ENCODE measurements around the gene GPR35.

The GPR35 gene

DNA sequence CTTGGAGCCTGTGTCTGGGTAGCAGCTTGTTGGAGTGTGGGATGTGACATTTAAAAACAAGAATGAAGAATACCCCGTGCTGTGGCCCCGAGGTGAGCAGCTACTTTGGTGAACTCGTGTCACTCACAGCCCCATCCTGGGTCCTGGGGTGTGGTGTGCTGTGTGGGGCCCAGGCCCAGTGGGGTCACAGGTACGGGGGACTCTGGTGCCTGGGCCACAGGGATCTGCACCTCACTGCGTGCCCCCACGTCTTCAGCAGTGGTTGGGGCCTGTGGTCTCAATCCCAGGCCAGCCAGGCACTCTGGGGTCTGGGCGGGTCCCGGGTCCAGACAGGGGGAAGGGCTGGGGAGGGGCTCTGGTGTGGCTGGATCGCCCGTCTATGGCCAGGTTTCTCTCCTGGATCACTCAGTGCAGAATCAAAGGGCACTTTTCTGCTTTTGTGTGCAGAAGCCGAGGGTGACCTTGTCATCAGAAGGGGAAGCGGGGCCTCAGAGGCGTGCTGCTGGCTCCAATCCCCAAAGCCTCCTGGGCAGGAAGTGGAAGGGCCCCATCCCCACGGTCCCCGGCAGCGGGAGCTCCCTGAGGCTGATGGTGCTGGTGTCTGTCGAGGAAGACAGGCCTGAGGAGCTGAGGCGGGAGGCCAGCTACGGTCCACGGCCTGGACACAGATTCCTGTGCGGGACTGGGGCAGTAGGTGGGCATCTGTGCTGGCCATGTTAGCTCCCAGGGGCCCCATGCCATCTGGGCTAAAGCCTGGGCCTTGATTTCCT is 1.4 kb downstream of the GPR35 start:
- DNase-seq: peak; percentile 3

DNA sequence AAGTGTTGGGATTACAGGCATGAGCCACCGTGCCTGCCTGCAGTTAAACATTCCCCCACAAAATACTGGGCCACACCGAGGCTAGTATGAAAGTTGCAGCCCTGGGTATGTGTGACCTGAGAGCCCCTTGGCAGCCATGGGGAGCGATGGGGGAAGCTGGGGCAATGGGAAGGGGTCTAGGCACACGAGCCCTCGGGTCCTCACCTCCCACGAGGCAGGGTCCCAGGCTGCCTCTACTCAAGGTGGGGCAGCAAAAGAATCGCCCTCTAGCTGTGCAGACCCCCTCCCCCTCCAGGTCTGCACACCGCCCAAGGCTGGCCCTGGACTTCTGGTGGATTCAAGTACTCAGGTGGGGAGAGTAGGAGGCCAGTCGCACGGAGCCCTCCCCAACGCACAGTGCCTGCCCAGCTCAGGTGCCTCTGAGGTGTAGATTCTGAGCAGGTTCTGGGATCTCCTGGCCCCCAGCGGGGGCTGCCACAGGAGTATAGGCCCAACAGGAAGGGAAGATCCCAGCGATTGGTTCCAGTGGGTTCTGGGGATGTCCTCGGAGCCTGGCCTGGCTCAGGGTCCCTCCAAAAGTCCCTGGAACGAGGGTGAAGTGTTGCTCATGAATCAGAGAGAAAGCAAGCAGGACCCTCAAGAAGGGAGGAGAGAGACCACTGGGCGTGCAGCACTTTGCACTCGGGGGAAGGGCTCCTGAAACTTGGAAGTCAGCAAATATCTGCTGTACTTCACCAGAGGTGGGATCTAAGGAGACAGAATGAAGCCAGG is 2.6 kb downstream of the GPR35 start:
- no peak for DNase-seq

DNA sequence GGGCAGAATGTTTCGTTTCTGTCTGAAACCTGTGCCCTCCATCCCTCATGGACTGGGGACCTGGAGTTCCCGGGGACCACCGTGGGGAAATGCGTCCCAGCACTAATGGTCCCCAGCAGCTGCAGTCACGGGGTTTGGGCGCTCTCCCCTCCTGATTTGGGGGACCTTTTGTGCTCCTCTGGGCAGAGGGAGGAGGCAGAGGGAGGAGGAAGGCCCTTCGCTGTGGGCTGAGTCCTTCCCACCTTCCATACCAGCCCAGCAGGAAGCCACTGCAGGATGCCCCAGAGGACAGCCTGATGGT is 3.2 kb downstream of the GPR35 start:
- no peak for DNase-seq

DNA sequence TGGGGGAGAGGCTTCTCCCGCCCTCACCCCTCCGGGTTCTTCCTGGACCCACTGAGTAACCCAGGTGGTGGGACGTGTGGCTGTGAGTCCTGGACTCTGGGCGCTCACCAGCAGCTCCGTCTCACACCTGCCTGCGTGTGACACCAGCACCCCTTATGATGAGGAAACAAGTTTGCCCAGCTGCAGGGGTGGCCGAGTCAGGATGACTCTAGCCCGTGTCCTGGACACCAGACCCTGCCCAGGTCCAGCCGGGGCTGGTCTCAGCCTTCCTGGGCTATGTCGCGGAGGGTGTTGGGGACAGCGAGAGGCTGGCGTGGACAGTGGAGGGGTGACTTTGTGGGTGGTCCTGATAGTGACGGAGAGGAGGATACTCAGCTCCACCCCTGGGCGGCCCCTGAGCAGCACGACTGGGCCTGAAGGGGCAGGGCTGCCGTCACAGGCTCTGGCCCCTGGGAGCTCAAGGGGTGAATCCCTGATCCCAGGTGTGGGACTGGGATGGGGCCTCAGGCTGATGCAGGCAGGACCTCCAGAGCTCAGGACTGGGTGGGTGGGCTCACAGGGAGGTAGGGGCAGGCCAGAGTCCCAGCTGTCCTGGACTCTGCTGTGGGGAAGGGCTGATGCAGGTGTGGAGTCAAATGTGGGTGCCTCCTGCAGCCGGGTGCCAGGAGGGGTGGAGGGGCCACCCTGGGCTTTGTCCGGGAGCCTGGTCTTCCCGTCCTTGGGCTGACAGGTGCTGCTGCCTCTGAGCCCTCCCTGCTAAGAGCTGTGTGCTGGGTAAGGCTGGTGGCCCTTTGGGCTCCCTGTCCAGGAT is 3.7 kb downstream of the GPR35 start:
- DNase-seq: no peak

DNA sequence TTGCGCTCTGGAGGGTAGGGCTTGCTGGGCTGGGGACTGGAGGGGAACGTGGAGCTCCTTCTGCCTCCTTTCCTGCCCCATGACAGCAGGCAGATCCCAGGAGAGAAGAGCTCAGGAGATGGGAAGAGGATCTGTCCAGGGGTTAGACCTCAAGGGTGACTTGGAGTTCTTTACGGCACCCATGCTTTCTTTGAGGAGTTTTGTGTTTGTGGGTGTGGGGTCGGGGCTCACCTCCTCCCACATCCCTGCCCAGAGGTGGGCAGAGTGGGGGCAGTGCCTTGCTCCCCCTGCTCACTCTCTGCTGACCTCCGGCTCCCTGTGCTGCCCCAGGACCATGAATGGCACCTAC is 4.3 kb downstream of the GPR35 start:
- no peak for DNase-seq

DNA sequence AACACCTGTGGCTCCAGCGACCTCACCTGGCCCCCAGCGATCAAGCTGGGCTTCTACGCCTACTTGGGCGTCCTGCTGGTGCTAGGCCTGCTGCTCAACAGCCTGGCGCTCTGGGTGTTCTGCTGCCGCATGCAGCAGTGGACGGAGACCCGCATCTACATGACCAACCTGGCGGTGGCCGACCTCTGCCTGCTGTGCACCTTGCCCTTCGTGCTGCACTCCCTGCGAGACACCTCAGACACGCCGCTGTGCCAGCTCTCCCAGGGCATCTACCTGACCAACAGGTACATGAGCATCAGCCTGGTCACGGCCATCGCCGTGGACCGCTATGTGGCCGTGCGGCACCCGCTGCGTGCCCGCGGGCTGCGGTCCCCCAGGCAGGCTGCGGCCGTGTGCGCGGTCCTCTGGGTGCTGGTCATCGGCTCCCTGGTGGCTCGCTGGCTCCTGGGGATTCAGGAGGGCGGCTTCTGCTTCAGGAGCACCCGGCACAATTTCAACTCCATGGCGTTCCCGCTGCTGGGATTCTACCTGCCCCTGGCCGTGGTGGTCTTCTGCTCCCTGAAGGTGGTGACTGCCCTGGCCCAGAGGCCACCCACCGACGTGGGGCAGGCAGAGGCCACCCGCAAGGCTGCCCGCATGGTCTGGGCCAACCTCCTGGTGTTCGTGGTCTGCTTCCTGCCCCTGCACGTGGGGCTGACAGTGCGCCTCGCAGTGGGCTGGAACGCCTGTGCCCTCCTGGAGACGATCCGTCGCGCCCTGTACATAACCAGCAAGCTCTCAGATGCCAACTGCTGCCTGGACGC is 4.9 kb downstream of the GPR35 start:
- DNase-seq: no peak

- no peak for DNase-seq
These were observed 5.7 kb downstream of the GPR35 start for GRCh38 chr2:240630771-240631547.

GRCh38 chr2:240631548-240632305 is 6.4 kb downstream of the GPR35 start:
- no peak for DNase-seq

DNA sequence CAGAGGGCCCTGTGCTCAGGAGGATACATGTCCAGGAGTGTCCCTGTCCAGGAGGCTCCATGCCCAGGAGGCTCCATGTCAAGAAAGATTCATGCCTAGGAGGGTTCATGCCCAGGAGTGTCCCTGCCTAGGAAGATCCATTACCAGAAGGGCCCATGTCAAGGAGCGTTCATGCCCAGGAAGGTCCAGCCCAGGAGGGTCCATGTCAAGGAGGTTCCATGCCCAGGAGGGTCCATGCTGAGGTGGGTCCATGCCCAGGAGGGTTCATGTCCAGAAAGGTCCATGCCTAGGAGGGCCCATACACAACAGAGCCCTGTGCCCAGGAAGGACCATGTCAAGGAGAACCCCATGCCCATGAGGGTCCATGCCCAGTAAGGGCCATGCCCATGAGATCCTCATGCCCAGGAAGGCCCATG is 7.0 kb downstream of the GPR35 start:
- no peak for DNase-seq

GRCh38 chr2:240635121-240635997 is 10.1 kb downstream of the GPR35 start:
- DNase-seq: no peak

DNA sequence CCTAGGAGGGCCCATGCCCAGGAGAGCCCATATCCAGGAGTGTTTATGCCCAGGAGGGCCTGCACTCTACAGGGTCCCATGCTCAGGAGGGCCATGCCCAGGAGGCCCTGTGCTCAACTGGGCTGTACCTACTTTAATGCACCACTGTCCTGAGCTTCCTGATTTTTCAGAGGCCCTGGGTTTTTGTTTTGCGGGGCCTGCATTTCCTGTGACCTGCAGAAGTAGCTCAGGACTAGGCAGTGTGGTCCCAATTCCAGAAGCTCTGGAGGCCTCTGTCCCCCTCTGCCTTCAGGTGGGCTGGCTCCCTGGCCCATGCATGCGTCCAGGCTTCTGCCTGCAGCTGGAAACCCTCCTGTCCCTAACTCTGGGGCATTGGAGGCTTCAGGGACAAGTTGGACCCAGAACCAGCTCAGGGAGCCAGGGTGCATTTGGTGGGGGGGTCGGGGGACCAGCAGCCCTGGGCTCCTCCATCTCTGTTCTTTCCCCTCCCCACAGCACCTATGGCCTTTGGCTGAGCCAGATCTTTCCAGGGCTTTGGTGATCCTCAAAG is 10.8 kb downstream of the GPR35 start:
- DNase-seq: no peak

- no peak for DNase-seq
These were observed 11.4 kb downstream of the GPR35 start for GRCh38 chr2:240636563-240637115.

GRCh38 chr2:240637116-240637900 is 12.0 kb downstream of the GPR35 start:
- no peak for DNase-seq

GRCh38 chr2:240637901-240638345 is 12.6 kb downstream of the GPR35 start:
- no peak for DNase-seq

DNA sequence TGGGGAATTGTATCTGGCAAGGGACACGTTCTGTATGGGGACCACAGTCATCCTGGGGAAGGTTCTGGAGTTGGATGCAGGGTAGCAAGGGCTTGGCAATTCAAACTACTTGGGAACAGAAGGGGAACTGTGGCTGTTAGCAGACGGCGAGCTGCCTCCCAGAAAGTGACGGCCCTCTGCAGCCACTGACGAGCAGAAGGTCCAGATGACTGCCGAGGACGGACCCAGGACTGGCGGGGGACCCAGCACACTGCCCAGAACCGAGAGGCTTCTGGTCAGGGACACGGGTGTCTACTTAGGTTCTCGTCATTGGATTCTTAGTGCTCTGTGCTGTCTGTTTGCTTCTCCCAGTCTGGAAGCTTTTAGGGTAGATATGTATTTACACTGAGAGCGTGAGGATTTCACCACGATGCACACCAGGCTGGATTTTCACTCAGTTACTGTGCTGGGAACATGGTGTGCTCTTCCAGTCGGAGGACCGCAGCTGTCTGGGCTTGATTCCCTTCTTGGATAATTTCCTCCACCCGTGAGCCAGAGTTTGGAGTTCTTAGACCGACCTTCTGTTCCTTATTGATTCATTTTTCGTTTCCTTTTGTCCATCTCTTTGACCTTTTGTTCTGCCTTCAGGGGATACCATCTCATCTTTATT is 13.4 kb downstream of the GPR35 start:
- DNase-seq: no peak

GRCh38 chr2:240639566-240639965 is 14.3 kb downstream of the GPR35 start:
- DNase-seq: no peak

GRCh38 chr2:240640939-240641338 is 15.7 kb downstream of the GPR35 start:
- DNase-seq: no peak

All from activated gamma-delta T cell treated with Interleukin-2 at 50 U/mL for 16 hours (primary cell).